HG03457 (cell line): ENCODE measurements around the gene SLC4A7.
A peak's percentile ranks its signal among the peaks of the same experiment; 100 is the strongest.

Experiments
- ATAC-seq: cut with Tn5 transposase; IDR thresholded peaks from one replicate; pipeline ENCODE4 v1.9.1; 2021; ENCODE audit warnings: moderate number of reproducible peaks; ENCODE audit not compliant: unreplicated experiment

The SLC4A7 gene

GRCh38 chr3:27368831-27369607 is 115.2 kb downstream of the SLC4A7 start, which contains the start of gene NEK10:
Gene NEK10 (minus strand): TSS chr3:27369383. CDS start chr3:27352882, 16,501 bp downstream.
- ATAC-seq = peak; percentile 100

- no peak for ATAC-seq
These were observed 118.1 kb downstream of the SLC4A7 start for GRCh38 chr3:27366062-27366591.

- no peak for ATAC-seq
These were observed 123.8 kb downstream of the SLC4A7 start for GRCh38 chr3:27360113-27361078.

- ATAC-seq = no peak
These were observed 125.8 kb downstream of the SLC4A7 start for GRCh38 chr3:27358372-27358771.

- peak; percentile 85 for ATAC-seq
These were observed 126.4 kb downstream of the SLC4A7 start for GRCh38 chr3:27357665-27358258.

- ATAC-seq = no peak
These were observed 127.2 kb downstream of the SLC4A7 start for GRCh38 chr3:27356976-27357375.

- no peak for ATAC-seq
These were observed 129.5 kb downstream of the SLC4A7 start for GRCh38 chr3:27354588-27355203.

- ATAC-seq = no peak
These were observed 130.0 kb downstream of the SLC4A7 start for GRCh38 chr3:27354161-27354560.

- ATAC-seq = no peak
These were observed 131.0 kb downstream of the SLC4A7 start for GRCh38 chr3:27353221-27353620.

- no peak for ATAC-seq
These were observed 132.1 kb downstream of the SLC4A7 start for GRCh38 chr3:27352047-27352446.

- ATAC-seq = no peak
These were observed 134.4 kb downstream of the SLC4A7 start for GRCh38 chr3:27349832-27350231.

- no peak for ATAC-seq
These were observed 138.0 kb downstream of the SLC4A7 start for GRCh38 chr3:27345959-27346865.

- ATAC-seq = no peak
These were observed 138.7 kb downstream of the SLC4A7 start for GRCh38 chr3:27345493-27345892.

GRCh38 chr3:27345045-27345444 is 139.1 kb downstream of the SLC4A7 start:
- no peak for ATAC-seq

GRCh38 chr3:27344192-27344591 is 140.0 kb downstream of the SLC4A7 start:
- ATAC-seq = no peak

- ATAC-seq = no peak
These were observed 141.9 kb downstream of the SLC4A7 start for GRCh38 chr3:27342267-27342666.

GRCh38 chr3:27340534-27340933 is 143.7 kb downstream of the SLC4A7 start:
- peak; percentile 86 for ATAC-seq

- no peak for ATAC-seq
These were observed 148.6 kb downstream of the SLC4A7 start for GRCh38 chr3:27335571-27335970.

- ATAC-seq = no peak
These were observed 150.3 kb downstream of the SLC4A7 start for GRCh38 chr3:27333843-27334242.
